GM12878 (cell line): ENCODE measurements around the gene SMIM13. TPM values are rescaled to one million over a fixed set of nuclear protein-coding genes. Genes with fewer than 3 reads are reported as not detected.

Source experiments
- ATAC-seq: fragments of 200-7000 bp; cut with Tn5 transposase; 3 replicates; pipeline ENCODE4 v1.9.1; 2020; ENCODE audit warnings: mild to moderate bottlenecking, moderate library complexity
- BruUV-seq: library from RNA; stranded (reverse); fragments of 400-500 nt; replicated peaks from 2 replicates; lab custom pipeline; 2021; lab: Mats Ljungman, UMichigan
- CTCF ChIA-PET: fragments of 300-600 bp; sonication (Branson Sonifier 250); formaldehyde crosslinking; extraction: SDS; loops from one replicate; lab custom pipeline; 2021; ENCODE audit warnings: inconsistent platforms; lab: Yijun Ruan, JAX
- POLR2A ChIA-PET: fragments of 350-600 bp; formaldehyde crosslinking; extraction: SDS; loops from one replicate; lab custom pipeline; 2021; ENCODE audit warnings: inconsistent platforms; lab: Charles Lee
- RAD21 ChIA-PET: fragments of 300-600 bp; sonication (Branson Sonifier 250); formaldehyde crosslinking; loops from one replicate; lab custom pipeline; 2023; ENCODE audit warnings: antibody characterized with exemption; ENCODE audit not compliant: unreplicated experiment; lab: Charles Lee
- SMC1A ChIA-PET: fragments of 300-600 bp; sonication (Branson Sonifier 250); formaldehyde crosslinking; loops from one replicate; lab custom pipeline; 2023; ENCODE audit not compliant: unreplicated experiment, uncharacterized antibody; lab: Charles Lee
- DNase-seq: peaks from one replicate; pipeline ENCODE4 v3.0.0-alpha.2; 2011; ENCODE audit warnings: low read depth, low spot score
- FAIRE-seq: peaks from 3 replicates; lab custom pipeline; 2011; peaks lifted over from hg19 to GRCh38; lab: Jason Lieb, UNC
- H2AFZ ChIP-seq: 2 replicates; pipeline ENCODE4 v1.6.0; 2011; ENCODE audit warnings: low read depth, low read length, control low read depth; ENCODE audit not compliant: control insufficient read depth
- H3K27ac ChIP-seq: 2 replicates; pipeline ENCODE4 v1.5.1; 2011; ENCODE audit warnings: control low read depth; ENCODE audit not compliant: control insufficient read depth, insufficient read depth
- H3K27me3 ChIP-seq, 2 experiments: replicated peaks in 1 of 2; 2 replicates each; pipeline versions ENCODE4 v1.6.0 to v1.6.1; 2011; ENCODE audit warnings: low read length in 1 of 2; ENCODE audit not compliant: control insufficient read depth in 2 of 2, insufficient read depth in 2 of 2
- H3K36me3 ChIP-seq, 2 experiments: 2 replicates each; pipeline ENCODE4 v1.5.1; 2011; ENCODE audit warnings: low read length in 1 of 2; ENCODE audit not compliant: control insufficient read depth in 2 of 2, insufficient read depth in 2 of 2
- H3K4me1 ChIP-seq: 2 replicates; pipeline ENCODE4 v1.6.1; 2011; ENCODE audit warnings: mild to moderate bottlenecking, low read length, moderate library complexity, mixed read lengths; ENCODE audit not compliant: control insufficient read depth, insufficient read depth
- H3K4me2 ChIP-seq: 2 replicates; pipeline ENCODE4 v1.6.0; 2011; ENCODE audit warnings: control low read depth; ENCODE audit not compliant: control insufficient read depth, insufficient read depth
- H3K4me3 ChIP-seq: fragments of 200-600 bp; sonication (generic); 2 replicates; pipeline ENCODE4 v1.5.1; 2016
- H3K79me2 ChIP-seq: 2 replicates; pipeline ENCODE4 v1.6.0; 2011; ENCODE audit warnings: low read length; ENCODE audit not compliant: control insufficient read depth, insufficient read depth
- H3K9ac ChIP-seq: 2 replicates; pipeline ENCODE4 v1.8.0; 2011; ENCODE audit warnings: low read length, control low read depth, mixed read lengths; ENCODE audit not compliant: control insufficient read depth, insufficient read depth
- H3K9me3 ChIP-seq: replicated peaks from 3 replicates; pipeline ENCODE4 v1.5.1; 2011; ENCODE audit warnings: mild to moderate bottlenecking, low read length; ENCODE audit not compliant: control insufficient read depth, insufficient read depth
- H4K20me1 ChIP-seq: 2 replicates; pipeline ENCODE4 v1.6.0; 2011; ENCODE audit not compliant: control insufficient read depth, insufficient read depth
- ATF7 ChIP-seq: fragments of 450-650 bp; IDR thresholded peaks from 2 replicates; pipeline ENCODE4 v1.6.1; 2016; ENCODE audit warnings: low read depth, mild to moderate bottlenecking
- BACH1 ChIP-seq: fragments of 450-650 bp; IDR thresholded peaks from 2 replicates; pipeline ENCODE4 v1.6.1; 2017; ENCODE audit warnings: mild to moderate bottlenecking, borderline replicate concordance
- CBX5 ChIP-seq: sonication (generic); IDR thresholded peaks from 2 replicates; pipeline ENCODE4 v1.6.1; 2016; ENCODE audit warnings: low read depth, moderate library complexity, mild to moderate bottlenecking, inconsistent platforms
- CHD2 ChIP-seq: IDR thresholded peaks from 2 replicates; pipeline ENCODE4 v1.6.1; 2011; ENCODE audit warnings: low read depth, low read length, improper control_type of control experiment, borderline replicate concordance
- EED ChIP-seq: sonication (generic); IDR thresholded peaks from 2 replicates; pipeline ENCODE4 v1.6.1; 2016; ENCODE audit warnings: antibody characterized with exemption, low read depth
- MTA3 ChIP-seq: IDR thresholded peaks from 2 replicates; pipeline ENCODE4 v1.6.1; 2012; ENCODE audit warnings: low read length, inconsistent platforms, borderline replicate concordance
- NFIC ChIP-seq: IDR thresholded peaks from 2 replicates; pipeline ENCODE4 v1.6.1; 2012; ENCODE audit warnings: low read depth, mild to moderate bottlenecking, inconsistent platforms, low read length, moderate library complexity
- NFXL1 ChIP-seq: fragments of 450-650 bp; IDR thresholded peaks from 2 replicates; pipeline ENCODE4 v1.6.1; 2017; ENCODE audit warnings: antibody characterized with exemption, mild to moderate bottlenecking, borderline replicate concordance
- POLR2AphosphoS5 ChIP-seq: IDR thresholded peaks from 2 replicates; pipeline ENCODE4 v1.6.1; 2011; ENCODE audit warnings: mild to moderate bottlenecking, low read length, inconsistent platforms
- RAD51 ChIP-seq: fragments of 450-650 bp; IDR thresholded peaks from 2 replicates; pipeline ENCODE4 v1.6.1; 2016; ENCODE audit warnings: moderate library complexity, mild to moderate bottlenecking, inconsistent platforms
- SMC3 ChIP-seq: IDR thresholded peaks from 2 replicates; pipeline ENCODE4 v1.6.1; 2011; ENCODE audit warnings: low read length, improper control_type of control experiment, borderline replicate concordance
- SPI1 ChIP-seq: IDR thresholded peaks from 2 replicates; pipeline ENCODE4 v1.6.1; 2011; ENCODE audit warnings: low read depth, mild to moderate bottlenecking, low read length, moderate library complexity, borderline replicate concordance; ENCODE audit not compliant: insufficient read depth
- STAT1 ChIP-seq: fragments of 450-650 bp; conservative IDR thresholded peaks from 2 replicates; pipeline ENCODE4 v1.6.1; 2014; ENCODE audit warnings: antibody characterized with exemption, mild to moderate bottlenecking
- TCF3 ChIP-seq: IDR thresholded peaks from 2 replicates; pipeline ENCODE4 v1.6.1; 2012; ENCODE audit warnings: low read depth, mild to moderate bottlenecking, low read length, borderline replicate concordance; ENCODE audit not compliant: insufficient read depth
- YBX1 ChIP-seq: fragments of 450-650 bp; IDR thresholded peaks from 2 replicates; pipeline ENCODE4 v1.6.1; 2016; ENCODE audit warnings: antibody characterized with exemption
- WGBS: methylation state at CpG from one replicate; pipeline ENCODE4 v1.1.6; 2016; ENCODE audit warnings: low lambda C conversion rate; ENCODE audit not compliant: insufficient replicate concordance, insufficient coverage; ENCODE audit errors: missing lambda C conversion rate; 5-methylcytosine and 5-hydroxymethylcytosine counted together
- in situ Hi-C: fragments of 300-500 bp; cut with MboI; formaldehyde crosslinking; loops from 9 replicates; pipeline ENCODE4 v1.14.3; 2018; ENCODE audit warnings: mixed read lengths
- intact Hi-C: fragments of 100-400 bp; cut with micrococcal nuclease; formaldehyde crosslinking; loops from one replicate; pipeline ENCODE4 v1.14.2; 2022; ENCODE audit not compliant: unreplicated experiment
- polyA plus RNA-seq, 11 experiments: library from polyadenylated mRNA; depleted of rRNA in 4 of 11; unstranded in 6 of 11; stranded (reverse) in 5 of 11; fragments of >200 nt; fragmentation: Nextera tagmentation in 4 of 11; fragmentation: Illumina TruSeq in 1 of 11; extraction: Ambion mirVana in 4 of 11; extraction: Trizol in 1 of 11; gene quantifications; 1 replicate in 1 of 11; 2 replicates in 10 of 11; pipeline versions ENCODE4 v1.2.1 to v1.2.3, GENCODE V29; 2011 to 2016; ENCODE audit warnings: inconsistent platforms in 2 of 11, missing spikeins in 2 of 11, low read depth in 1 of 11
- total RNA-seq, 4 experiments: library from RNA; depleted of rRNA in 3 of 4; stranded (reverse); fragments of >200 nt in 3 of 4; fragmentation: Illumina TruSeq in 1 of 4; extraction: Trizol in 1 of 4; gene quantifications; 2 replicates each; pipeline versions ENCODE4 v1.2.1 to v1.2.3, GENCODE V29; 2013 to 2021
- TF ChIP-seq, protein P1 (sequence below), 3 experiments: IDR thresholded peaks in 2 of 3; conservative IDR thresholded peaks in 1 of 3; 2 replicates each; pipeline ENCODE4 v1.5.1; 2011; ENCODE audit warnings: low read depth in 3 of 3, low read length in 3 of 3, mild to moderate bottlenecking in 3 of 3, control low read depth in 2 of 3, moderate library complexity in 2 of 3, inconsistent platforms in 1 of 3, mixed read lengths in 1 of 3; ENCODE audit not compliant: control insufficient read depth in 2 of 3, insufficient read depth in 1 of 3; ENCODE audit errors: extremely low read depth in 1 of 3
- TF ChIP-seq, protein P2 (sequence below): fragments of 450-650 bp; IDR thresholded peaks from 2 replicates; pipeline ENCODE4 v1.6.1; 2016; ENCODE audit warnings: mild to moderate bottlenecking
- TF ChIP-seq, protein P3 (sequence below): fragments of 450-650 bp; conservative IDR thresholded peaks from 2 replicates; pipeline ENCODE4 v1.6.1; 2017; ENCODE audit warnings: mild to moderate bottlenecking, moderate library complexity

SMIM13 gene
- total and polyA plus RNA-seq, 10 of the 15 experiments (the other 5 are each of a cell fraction or from before 2014, with no cell fraction given) = 2.0 to 8.5 (median 4.7) TPM

DNA sequence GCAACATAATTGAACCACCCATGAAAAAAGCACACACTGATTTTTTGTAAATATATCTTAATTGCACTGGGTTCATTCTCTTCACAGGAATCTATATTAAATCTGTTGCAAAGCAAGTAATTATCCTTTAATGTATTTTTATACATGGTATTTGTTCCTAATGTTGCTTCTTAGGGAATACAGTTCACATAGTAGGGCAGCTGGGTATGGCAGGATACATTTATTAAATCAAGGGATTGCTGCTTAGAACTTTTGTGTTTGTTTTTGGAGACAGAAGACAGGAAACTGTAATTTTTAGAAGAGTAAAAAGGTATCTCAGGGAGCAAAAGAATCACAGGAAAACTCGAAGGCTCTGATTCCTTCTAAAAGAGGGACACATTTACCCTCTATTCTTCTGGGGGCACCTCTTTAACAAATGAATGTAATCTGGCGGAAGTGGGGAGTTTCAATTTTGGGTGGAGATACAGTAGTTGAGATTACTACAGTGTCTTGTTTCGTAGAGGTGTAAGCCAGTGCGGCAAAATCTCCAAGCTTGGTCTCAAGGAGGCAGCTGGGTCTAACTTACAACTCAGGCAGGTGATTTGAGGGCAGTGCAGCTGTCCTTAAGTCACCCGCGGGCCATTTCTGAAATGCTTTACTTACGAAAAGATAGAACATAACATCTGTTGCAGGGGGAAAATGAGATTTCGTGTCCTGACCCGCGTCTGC is 812 bp upstream of the SMIM13 start:
- Histone ChIP-seq H3K36me3 (no peaks in the 10 kb centered on the region; a peak in 1 of 4 replicates), H3K27ac (peak overlapping the region; percentile 96), H3K9me3 (no peaks in the 10 kb centered on the region), H3K4me1 (no peaks in the 10 kb centered on the region; the same call in 1 of the 2 replicates), H3K4me2 (peak overlapping the region; percentile 70), H4K20me1 (no peaks in the 10 kb centered on the region), H2AFZ (peak overlapping the region; percentile 92), H3K27me3 (no peaks in the 10 kb centered on the region), H3K79me2 (peaks cover 33% of the 10 kb centered on the region), H3K4me3 (peak overlapping the region; percentile 81), H3K9ac (peak overlapping the region; percentile 92)
- SMC1A ChIA-PET = interaction anchor here (1.1 to 3.5 kb wide), 4 partner anchors 15 to 403 kb away, joined by 3 to 13 read pairs (median 3); no protein-coding TSS in a partner anchor
- POLR2A ChIA-PET = interaction anchor here (0.7 kb wide), 2 partner anchors 479 to 1364 kb away, joined by 3 to 4 read pairs; no protein-coding TSS in a partner anchor
- no peak for TF ChIP-seq CHD2
- TF ChIP-seq YBX1 = no peak
- no peak for TF ChIP-seq POLR2AphosphoS5
- peak; percentile 40; the same call in 1 of the 2 replicates for TF ChIP-seq SPI1
- TF ChIP-seq STAT1 = no peak
- TF ChIP-seq, protein P1, sequence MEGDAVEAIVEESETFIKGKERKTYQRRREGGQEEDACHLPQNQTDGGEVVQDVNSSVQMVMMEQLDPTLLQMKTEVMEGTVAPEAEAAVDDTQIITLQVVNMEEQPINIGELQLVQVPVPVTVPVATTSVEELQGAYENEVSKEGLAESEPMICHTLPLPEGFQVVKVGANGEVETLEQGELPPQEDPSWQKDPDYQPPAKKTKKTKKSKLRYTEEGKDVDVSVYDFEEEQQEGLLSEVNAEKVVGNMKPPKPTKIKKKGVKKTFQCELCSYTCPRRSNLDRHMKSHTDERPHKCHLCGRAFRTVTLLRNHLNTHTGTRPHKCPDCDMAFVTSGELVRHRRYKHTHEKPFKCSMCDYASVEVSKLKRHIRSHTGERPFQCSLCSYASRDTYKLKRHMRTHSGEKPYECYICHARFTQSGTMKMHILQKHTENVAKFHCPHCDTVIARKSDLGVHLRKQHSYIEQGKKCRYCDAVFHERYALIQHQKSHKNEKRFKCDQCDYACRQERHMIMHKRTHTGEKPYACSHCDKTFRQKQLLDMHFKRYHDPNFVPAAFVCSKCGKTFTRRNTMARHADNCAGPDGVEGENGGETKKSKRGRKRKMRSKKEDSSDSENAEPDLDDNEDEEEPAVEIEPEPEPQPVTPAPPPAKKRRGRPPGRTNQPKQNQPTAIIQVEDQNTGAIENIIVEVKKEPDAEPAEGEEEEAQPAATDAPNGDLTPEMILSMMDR (IDR thresholded peaks at IDR 0.05 in 2 of 3, conservative IDR thresholded peaks at IDR 0.05 in 1 of 3; ENCODE audit: control insufficient read depth in 2 of 3, extremely low read depth in 1 of 3, insufficient read depth in 1 of 3, low read depth in 3 of 3, low read length in 3 of 3) = 0 out of 6 replicates have a peak, but pooled peaks of 1 of the 3 experiments have one; percentile 3
- TF ChIP-seq CBX5 = 0 out of 2 replicates have a peak, but pooled peaks have one; percentile 15
- 0 out of 2 replicates have a peak, but pooled peaks have one; percentile 3 for TF ChIP-seq EED
- TF ChIP-seq NFXL1 = no peak
- TF ChIP-seq SMC3 = no peak
- TF ChIP-seq NFIC = no peak
- TF ChIP-seq, protein P2, sequence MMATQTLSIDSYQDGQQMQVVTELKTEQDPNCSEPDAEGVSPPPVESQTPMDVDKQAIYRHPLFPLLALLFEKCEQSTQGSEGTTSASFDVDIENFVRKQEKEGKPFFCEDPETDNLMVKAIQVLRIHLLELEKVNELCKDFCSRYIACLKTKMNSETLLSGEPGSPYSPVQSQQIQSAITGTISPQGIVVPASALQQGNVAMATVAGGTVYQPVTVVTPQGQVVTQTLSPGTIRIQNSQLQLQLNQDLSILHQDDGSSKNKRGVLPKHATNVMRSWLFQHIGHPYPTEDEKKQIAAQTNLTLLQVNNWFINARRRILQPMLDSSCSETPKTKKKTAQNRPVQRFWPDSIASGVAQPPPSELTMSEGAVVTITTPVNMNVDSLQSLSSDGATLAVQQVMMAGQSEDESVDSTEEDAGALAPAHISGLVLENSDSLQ = no peak
- TF ChIP-seq ATF7 = 0 out of 2 replicates have a peak, but pooled peaks have one; percentile 7
- TF ChIP-seq TCF3 = peak; percentile 44; the same call in 1 of the 2 replicates
- no peak for TF ChIP-seq BACH1
- no peak for TF ChIP-seq MTA3
- no peak for TF ChIP-seq RAD51
- TF ChIP-seq, protein P3, sequence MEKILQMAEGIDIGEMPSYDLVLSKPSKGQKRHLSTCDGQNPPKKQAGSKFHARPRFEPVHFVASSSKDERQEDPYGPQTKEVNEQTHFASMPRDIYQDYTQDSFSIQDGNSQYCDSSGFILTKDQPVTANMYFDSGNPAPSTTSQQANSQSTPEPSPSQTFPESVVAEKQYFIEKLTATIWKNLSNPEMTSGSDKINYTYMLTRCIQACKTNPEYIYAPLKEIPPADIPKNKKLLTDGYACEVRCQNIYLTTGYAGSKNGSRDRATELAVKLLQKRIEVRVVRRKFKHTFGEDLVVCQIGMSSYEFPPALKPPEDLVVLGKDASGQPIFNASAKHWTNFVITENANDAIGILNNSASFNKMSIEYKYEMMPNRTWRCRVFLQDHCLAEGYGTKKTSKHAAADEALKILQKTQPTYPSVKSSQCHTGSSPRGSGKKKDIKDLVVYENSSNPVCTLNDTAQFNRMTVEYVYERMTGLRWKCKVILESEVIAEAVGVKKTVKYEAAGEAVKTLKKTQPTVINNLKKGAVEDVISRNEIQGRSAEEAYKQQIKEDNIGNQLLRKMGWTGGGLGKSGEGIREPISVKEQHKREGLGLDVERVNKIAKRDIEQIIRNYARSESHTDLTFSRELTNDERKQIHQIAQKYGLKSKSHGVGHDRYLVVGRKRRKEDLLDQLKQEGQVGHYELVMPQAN = 0 out of 2 replicates have a peak, but pooled peaks have one; percentile 67
- ATAC-seq (peak; percentile 53), FAIRE-seq (peak; percentile 57), DNase-seq (no peak)
- in situ Hi-C loops = no loop called here
- under 1% methylated on average over 10 of the region's 10 CpGs for WGBS
- CTCF ChIA-PET = interaction anchor here (0.6 to 1.6 kb wide), 7 partner anchors 19 to 483 kb away, joined by 3 to 5 read pairs (median 4); partner anchors contain the start of gene ERVFRD-1
- BruUV-seq = TSS peak; percentile 76
- intact Hi-C loops = loop anchor here (5.0 to 10.0 kb wide), 2 partner anchors 39 to 558 kb away; no protein-coding TSS in a partner anchor
- RAD21 ChIA-PET = interaction anchor here (0.6 to 2.1 kb wide), 7 partner anchors 37 to 483 kb away, joined by 3 to 14 read pairs (median 3); no protein-coding TSS in a partner anchor
